Central memory CD8-positive, alpha-beta T cell (primary cell): ENCODE data around the gene SPPL3.

ENCODE experiments used
- ATAC-seq: fragments of 150-1000 bp; cut with Tn5 transposase; replicated peaks from 2 replicates; pipeline ENCODE4 v1.10.0; 2022; ENCODE audit warnings: mild to moderate bottlenecking, moderate FRiP score, moderate number of reproducible peaks; ENCODE audit not compliant: poor library complexity, severe bottlenecking; ENCODE audit errors: extremely low read depth
- DNase-seq, 2 donors: peaks; one replicate each; pipeline ENCODE4 v3.0.0; 2021; ENCODE audit warnings: low spot score in 2 of 2
- H3K27ac Mint-ChIP-seq: one replicate; pipeline ENCODE4 v1.8.0; 2022; ENCODE audit warnings: low read depth, mild to moderate bottlenecking, moderate library complexity, mixed read lengths
- H3K27me3 Mint-ChIP-seq: one replicate; pipeline ENCODE4 v1.8.0; 2022; ENCODE audit warnings: mixed read lengths
- H3K36me3 Mint-ChIP-seq: one replicate; pipeline ENCODE4 v1.8.0; 2022; ENCODE audit warnings: mild to moderate bottlenecking, moderate library complexity, mixed read lengths; ENCODE audit not compliant: insufficient read depth
- H3K4me1 Mint-ChIP-seq: one replicate; pipeline ENCODE4 v1.8.0; 2022; ENCODE audit warnings: mixed read lengths
- H3K4me3 Mint-ChIP-seq: one replicate; pipeline ENCODE4 v1.8.0; 2022; ENCODE audit warnings: mild to moderate bottlenecking, moderate library complexity, mixed read lengths
- H3K9me3 Mint-ChIP-seq: one replicate; pipeline ENCODE4 v1.8.0; 2022; ENCODE audit warnings: mixed read lengths

The SPPL3 gene

DNA sequence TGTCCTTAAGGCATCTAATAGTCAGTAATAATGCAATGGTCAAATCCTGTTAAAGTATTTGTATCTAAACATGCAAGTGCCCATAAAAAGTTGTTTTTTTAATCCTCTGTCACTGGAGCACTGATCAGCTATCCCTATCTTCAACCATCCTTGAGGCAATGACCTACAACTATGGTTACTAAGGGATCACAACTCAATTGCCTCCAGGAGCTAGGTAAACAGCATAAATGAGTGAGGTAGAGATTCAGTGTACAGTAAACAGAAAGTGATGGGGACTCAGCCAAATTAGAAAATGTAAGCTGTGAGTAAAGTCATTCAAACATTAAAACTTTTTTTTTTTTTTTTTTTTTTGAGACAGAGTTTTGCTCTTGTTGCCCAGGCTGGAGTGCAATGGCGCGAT lies 18.6 kb downstream of the SPPL3 start:
- DNase-seq (no peak), ATAC-seq (no peak)
- no peaks in the 10 kb centered on the region for H3K27me3 Mint-ChIP-seq
- H3K4me1 Mint-ChIP-seq: peaks cover 64% of the 10 kb centered on the region
- no peak overlapping the region for H3K27ac Mint-ChIP-seq
- no peaks in the 10 kb centered on the region for H3K9me3 Mint-ChIP-seq
- H3K4me3 Mint-ChIP-seq: no peak overlapping the region
- peaks cover 8% of the 10 kb centered on the region for H3K36me3 Mint-ChIP-seq

DNA sequence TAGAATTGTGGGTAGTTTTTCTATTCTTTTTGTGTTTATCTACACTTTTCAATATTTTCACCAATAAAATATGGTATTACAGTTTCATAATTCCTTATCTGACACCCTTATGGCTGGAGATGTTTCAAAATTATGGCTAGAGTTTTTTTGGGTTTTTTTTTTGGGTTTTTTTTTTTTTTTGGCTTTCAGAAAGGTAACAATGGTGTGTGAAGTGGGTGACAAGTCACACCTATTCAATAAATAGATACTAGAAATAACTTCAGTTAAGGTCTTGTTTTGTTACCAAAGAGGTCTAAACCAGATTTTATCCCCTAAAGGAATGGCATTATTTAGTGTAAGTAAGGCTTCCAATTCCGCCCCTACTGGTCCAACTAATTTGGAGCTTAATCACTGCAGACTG lies 19.5 kb downstream of the SPPL3 start:
- Mint-ChIP-seq H3K9me3 (no peaks in the 10 kb centered on the region), H3K4me1 (peaks cover 71% of the 10 kb centered on the region), H3K4me3 (no peak overlapping the region), H3K27ac (no peak overlapping the region), H3K27me3 (no peaks in the 10 kb centered on the region), H3K36me3 (peaks cover 8% of the 10 kb centered on the region)
- no peak for DNase-seq
- no peak for ATAC-seq

GRCh38 chr12:120882055-120882555 lies 22.1 kb downstream of the SPPL3 start:
- DNase-seq (no peak), ATAC-seq (no peak)
- Mint-ChIP-seq H3K4me1 (peaks cover 62% of the 10 kb centered on the region), H3K9me3 (no peaks in the 10 kb centered on the region), H3K27ac (no peak overlapping the region), H3K27me3 (no peaks in the 10 kb centered on the region), H3K36me3 (peaks cover 5% of the 10 kb centered on the region), H3K4me3 (no peak overlapping the region)

DNA sequence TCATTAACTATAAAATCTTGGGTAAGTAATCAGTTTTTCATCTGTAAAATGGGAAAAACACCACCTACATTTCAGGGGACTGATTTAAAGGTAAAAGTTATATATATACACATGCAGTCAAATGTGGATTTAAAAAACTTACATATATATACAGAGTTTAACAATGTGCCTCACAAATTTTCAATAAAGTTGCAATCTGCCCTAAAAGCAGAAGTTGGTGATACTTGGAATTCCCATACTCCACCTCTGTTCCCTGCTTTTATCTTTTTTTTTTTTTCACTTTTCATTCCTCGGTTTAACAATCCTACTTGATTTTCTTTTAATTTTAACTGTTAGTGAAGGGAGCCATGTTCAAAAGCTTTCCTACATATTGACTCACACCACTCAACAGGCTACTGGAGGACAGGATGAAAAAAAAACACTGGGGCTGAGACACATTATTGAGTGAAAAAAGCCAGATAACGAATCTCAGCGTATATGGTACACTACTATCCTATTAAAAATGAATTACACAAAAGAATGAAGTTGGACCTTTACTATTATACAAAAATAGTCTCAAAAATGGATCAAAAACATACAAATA lies 24.3 kb downstream of the SPPL3 start:
- no peaks in the 10 kb centered on the region for H3K27me3 Mint-ChIP-seq
- ATAC-seq (no peak), DNase-seq (no peak)
- no peak overlapping the region for H3K27ac Mint-ChIP-seq
- H3K4me3 Mint-ChIP-seq: no peak overlapping the region
- no peaks in the 10 kb centered on the region for H3K9me3 Mint-ChIP-seq
- H3K36me3 Mint-ChIP-seq: peaks cover 5% of the 10 kb centered on the region
- H3K4me1 Mint-ChIP-seq: peaks cover 65% of the 10 kb centered on the region

DNA sequence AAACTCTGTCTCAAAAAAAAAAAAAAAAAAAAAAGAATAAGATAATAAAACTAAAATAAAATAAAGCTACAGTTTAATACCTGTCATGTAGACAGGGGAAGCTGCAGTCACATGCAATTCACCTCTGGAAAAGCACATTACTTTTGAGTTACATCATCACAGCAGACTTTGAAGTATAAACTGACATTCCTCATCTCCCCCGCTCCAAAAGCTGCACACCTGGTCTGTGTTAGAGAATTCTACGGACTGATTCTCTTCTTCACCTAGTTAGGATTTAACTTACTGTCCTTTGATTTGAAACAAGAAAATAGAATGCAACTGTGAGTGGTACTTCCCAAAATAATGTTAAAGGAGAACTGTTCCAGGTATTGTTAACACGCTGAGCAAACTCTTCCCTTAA lies 25.1 kb downstream of the SPPL3 start:
- Mint-ChIP-seq H3K27me3 (no peaks in the 10 kb centered on the region), H3K27ac (no peak overlapping the region), H3K9me3 (no peaks in the 10 kb centered on the region), H3K36me3 (peaks cover 5% of the 10 kb centered on the region), H3K4me3 (no peak overlapping the region), H3K4me1 (peaks cover 65% of the 10 kb centered on the region)
- no peak for ATAC-seq
- DNase-seq: no peak

- Mint-ChIP-seq H3K27me3 (no peaks in the 10 kb centered on the region), H3K4me3 (no peak overlapping the region), H3K4me1 (peaks cover 68% of the 10 kb centered on the region), H3K9me3 (no peaks in the 10 kb centered on the region), H3K27ac (peak overlapping the region; percentile 83), H3K36me3 (peaks cover 5% of the 10 kb centered on the region)
- DNase-seq (no peak), ATAC-seq (no peak)
Measured at GRCh38 chr12:120874547-120875245, 29.5 kb downstream of the SPPL3 start.

- Mint-ChIP-seq H3K9me3 (no peaks in the 10 kb centered on the region), H3K27me3 (no peaks in the 10 kb centered on the region), H3K4me1 (peaks cover 66% of the 10 kb centered on the region), H3K36me3 (peaks cover 4% of the 10 kb centered on the region), H3K4me3 (peak overlapping the region; percentile 30), H3K27ac (no peak overlapping the region)
- no peak for ATAC-seq
- no peak for DNase-seq
Measured at GRCh38 chr12:120873226-120873625, 30.9 kb downstream of the SPPL3 start.

GRCh38 chr12:120872487-120872886 lies 31.7 kb downstream of the SPPL3 start:
- Mint-ChIP-seq H3K36me3 (peaks cover 7% of the 10 kb centered on the region), H3K9me3 (no peaks in the 10 kb centered on the region), H3K27ac (no peak overlapping the region), H3K4me1 (peaks cover 66% of the 10 kb centered on the region), H3K27me3 (no peaks in the 10 kb centered on the region), H3K4me3 (no peak overlapping the region)
- DNase-seq (no peak), ATAC-seq (no peak)

DNA sequence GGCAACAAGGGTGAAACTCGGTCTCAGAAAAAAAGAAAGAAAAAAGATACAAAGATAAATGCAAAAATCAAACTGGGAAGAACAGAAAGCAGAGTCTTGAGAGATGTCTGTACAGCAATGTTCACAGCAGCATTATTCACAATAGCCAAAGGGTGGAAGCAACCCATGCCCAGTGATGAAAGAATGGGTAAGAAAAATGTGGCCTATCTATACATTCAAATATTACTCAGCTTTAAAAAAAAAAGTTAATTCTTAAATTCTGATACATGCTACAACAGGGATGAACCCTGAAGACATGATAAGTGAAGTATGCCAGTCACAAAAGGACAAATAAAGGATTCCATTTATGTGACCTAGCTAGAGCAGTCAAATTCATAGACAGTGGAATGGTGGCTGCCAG lies 33.7 kb downstream of the SPPL3 start:
- Mint-ChIP-seq H3K9me3 (no peaks in the 10 kb centered on the region), H3K4me3 (no peak overlapping the region), H3K4me1 (peaks cover 46% of the 10 kb centered on the region), H3K27me3 (no peaks in the 10 kb centered on the region), H3K27ac (no peak overlapping the region), H3K36me3 (peaks cover 7% of the 10 kb centered on the region)
- no peak for DNase-seq
- ATAC-seq: no peak

- DNase-seq (no peak), ATAC-seq (no peak)
- H3K4me1 Mint-ChIP-seq: peaks cover 48% of the 10 kb centered on the region
- H3K36me3 Mint-ChIP-seq: peaks cover 7% of the 10 kb centered on the region
- H3K9me3 Mint-ChIP-seq: no peaks in the 10 kb centered on the region
- H3K27me3 Mint-ChIP-seq: no peaks in the 10 kb centered on the region
- no peak overlapping the region for H3K27ac Mint-ChIP-seq
- H3K4me3 Mint-ChIP-seq: no peak overlapping the region
Measured at GRCh38 chr12:120869376-120869775, 34.8 kb downstream of the SPPL3 start.

DNA sequence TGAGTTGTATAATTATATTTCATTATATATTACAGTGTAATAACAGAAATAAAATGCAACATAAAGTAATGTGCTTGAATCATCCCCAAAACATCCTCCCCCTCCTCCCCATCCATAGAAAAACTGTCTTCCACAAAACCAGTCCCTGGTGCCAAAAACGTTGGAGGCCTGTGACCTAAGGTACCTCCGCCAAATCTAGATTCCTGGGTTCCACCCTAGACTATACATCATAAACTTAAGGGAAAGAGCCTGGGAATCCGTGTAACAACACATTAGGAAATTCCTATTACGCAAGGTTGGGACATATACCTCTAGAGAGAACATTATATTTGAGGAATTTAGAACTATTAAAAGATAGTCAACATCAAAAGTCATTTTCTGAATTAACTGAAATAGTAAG lies 38.0 kb downstream of the SPPL3 start:
- Mint-ChIP-seq H3K36me3 (peaks cover 5% of the 10 kb centered on the region), H3K27me3 (no peaks in the 10 kb centered on the region), H3K27ac (no peak overlapping the region), H3K9me3 (no peaks in the 10 kb centered on the region), H3K4me1 (peaks cover 47% of the 10 kb centered on the region), H3K4me3 (no peak overlapping the region)
- no peak for ATAC-seq
- no peak for DNase-seq

GRCh38 chr12:120865098-120865497 lies 39.1 kb downstream of the SPPL3 start:
- Mint-ChIP-seq H3K4me1 (peaks cover 46% of the 10 kb centered on the region), H3K36me3 (peaks cover 5% of the 10 kb centered on the region), H3K9me3 (no peaks in the 10 kb centered on the region), H3K27ac (no peak overlapping the region), H3K4me3 (no peak overlapping the region), H3K27me3 (no peaks in the 10 kb centered on the region)
- no peak for ATAC-seq
- DNase-seq: no peak

- Mint-ChIP-seq H3K27me3 (no peaks in the 10 kb centered on the region), H3K27ac (no peak overlapping the region), H3K36me3 (peaks cover 3% of the 10 kb centered on the region), H3K9me3 (peaks cover 6% of the 10 kb centered on the region), H3K4me3 (no peak overlapping the region), H3K4me1 (peaks cover 46% of the 10 kb centered on the region)
- no peak for ATAC-seq
- DNase-seq: no peak
Measured at GRCh38 chr12:120862664-120863063, 41.5 kb downstream of the SPPL3 start.
